Panc1 (cell line): ENCODE measurements around the gene YY1. TPM values are rescaled to one million over a fixed set of nuclear protein-coding genes. Genes with fewer than 3 reads are reported as not detected.

Experiments used
- ATAC-seq: fragments of 200-7000 bp; cut with Tn5 transposase; 2 replicates; pipeline ENCODE4 v1.9.1; 2020; ENCODE audit warnings: mild to moderate bottlenecking, moderate library complexity
- BruUV-seq: library from RNA; stranded (reverse); fragments of 400-500 nt; replicated peaks from 2 replicates; lab custom pipeline; 2021; lab: Mats Ljungman, UMichigan
- CTCF ChIA-PET: fragments of 300-600 bp; sonication (Branson Sonifier 250); formaldehyde crosslinking; loops from one replicate; lab custom pipeline; 2022; ENCODE audit warnings: antibody characterized with exemption; lab: Charles Lee
- POLR2A ChIA-PET: fragments of 300-600 bp; sonication (Branson Sonifier 250); formaldehyde crosslinking; loops from one replicate; lab custom pipeline; 2022; ENCODE audit warnings: antibody characterized with exemption; lab: Charles Lee
- DNase-seq: peaks from one replicate; pipeline ENCODE4 v3.0.0-alpha.2; 2010; ENCODE audit warnings: low read depth, low spot score
- H3K27ac ChIP-seq: 2 replicates; pipeline ENCODE4 v1.5.1; 2011; ENCODE audit warnings: mild to moderate bottlenecking, low read length, inconsistent platforms
- H3K27me3 ChIP-seq: fragments of 200-500 bp; sonication (Bioruptor generic); 2 replicates; pipeline ENCODE4 v1.6.0; 2014; ENCODE audit warnings: low read length, inconsistent platforms; ENCODE audit not compliant: control insufficient read depth, insufficient read depth
- H3K36me3 ChIP-seq: fragments of 200-500 bp; sonication (Bioruptor generic); 2 replicates; pipeline ENCODE4 v1.5.1; 2014; ENCODE audit warnings: inconsistent platforms, mild to moderate bottlenecking, low read length, moderate library complexity; ENCODE audit not compliant: control insufficient read depth, insufficient read depth
- H3K4me1 ChIP-seq: 2 replicates; pipeline ENCODE4 v1.5.1; 2011; ENCODE audit warnings: inconsistent platforms, mild to moderate bottlenecking, low read length, moderate library complexity; ENCODE audit not compliant: control insufficient read depth, insufficient read depth
- H3K4me3 ChIP-seq, 2 experiments: 2 replicates each; pipeline ENCODE4 v1.5.1; 2011 to 2012; ENCODE audit warnings: low read depth in 2 of 2, low read length in 2 of 2, mild to moderate bottlenecking in 2 of 2, inconsistent platforms in 1 of 2, moderate library complexity in 1 of 2
- H3K9me3 ChIP-seq: fragments of 200-500 bp; sonication (Bioruptor generic); 2 replicates; pipeline ENCODE4 v1.5.1; 2014; ENCODE audit warnings: low read depth, mild to moderate bottlenecking, inconsistent platforms, low read length, moderate library complexity; ENCODE audit not compliant: control insufficient read depth, insufficient read depth
- POLR2AphosphoS5 ChIP-seq: IDR thresholded peaks from 2 replicates; pipeline ENCODE4 v1.6.1; 2012; ENCODE audit warnings: mild to moderate bottlenecking, low read depth, low read length, moderate library complexity
- REST ChIP-seq, 2 experiments: IDR thresholded peaks; 2 replicates each; pipeline ENCODE4 v1.6.1; 2011 to 2012; ENCODE audit warnings: low read depth in 2 of 2, control low read depth in 1 of 2, low read length in 1 of 2, mild to moderate bottlenecking in 1 of 2, moderate library complexity in 1 of 2; ENCODE audit not compliant: insufficient read depth in 1 of 2
- SIN3A ChIP-seq: IDR thresholded peaks from 2 replicates; pipeline ENCODE4 v1.6.1; 2012; ENCODE audit warnings: low read depth, mild to moderate bottlenecking, low read length, moderate library complexity, borderline replicate concordance; ENCODE audit not compliant: insufficient read depth
- TCF7L2 ChIP-seq: IDR thresholded peaks from 2 replicates; pipeline ENCODE4 v1.6.1; 2011; ENCODE audit warnings: mild to moderate bottlenecking, low read depth, low read length, inconsistent platforms
- in situ Hi-C: cut with HindIII; loops from 2 replicates; pipeline ENCODE4 v1.10.0; 2016; ENCODE audit warnings: low sequenced_read_pairs, low pct_unique_long_range_greater_than_20kb
- intact Hi-C: fragments of 100-400 bp; cut with micrococcal nuclease; formaldehyde crosslinking; loops from one replicate; pipeline ENCODE4 v1.10.0; 2022; ENCODE audit not compliant: unreplicated experiment
- total RNA-seq: library from RNA; stranded (reverse); gene quantifications from one replicate; pipeline ENCODE4 v1.2.1, GENCODE V29; 2021; ENCODE audit not compliant: unreplicated experiment
- TF ChIP-seq, protein P1 (sequence below): fragments of 450-650 bp; IDR thresholded peaks from 2 replicates; pipeline ENCODE4 v1.5.1; 2017; ENCODE audit warnings: mild to moderate bottlenecking

YY1 gene
- total RNA-seq, 1 experiment from 2014 or later: 71.3 TPM

GRCh38 chr14:100212476-100213333 is 26.2 kb upstream of the YY1 start:
- Histone ChIP-seq H3K4me3 (no peak overlapping the region), H3K27ac (no peak overlapping the region), H3K9me3 (no peaks in the 10 kb centered on the region), H3K4me1 (peaks cover 22% of the 10 kb centered on the region), H3K27me3 (no peaks in the 10 kb centered on the region), H3K36me3 (no peaks in the 10 kb centered on the region)
- TF ChIP-seq POLR2AphosphoS5 (no peak), TCF7L2 (no peak), SIN3A (no peak), REST (IDR thresholded peaks at IDR 0.05; ENCODE audit: insufficient read depth in 1 of 2, low read depth in 2 of 2, low read length in 1 of 2) (no peak)
- TF ChIP-seq, protein P1, sequence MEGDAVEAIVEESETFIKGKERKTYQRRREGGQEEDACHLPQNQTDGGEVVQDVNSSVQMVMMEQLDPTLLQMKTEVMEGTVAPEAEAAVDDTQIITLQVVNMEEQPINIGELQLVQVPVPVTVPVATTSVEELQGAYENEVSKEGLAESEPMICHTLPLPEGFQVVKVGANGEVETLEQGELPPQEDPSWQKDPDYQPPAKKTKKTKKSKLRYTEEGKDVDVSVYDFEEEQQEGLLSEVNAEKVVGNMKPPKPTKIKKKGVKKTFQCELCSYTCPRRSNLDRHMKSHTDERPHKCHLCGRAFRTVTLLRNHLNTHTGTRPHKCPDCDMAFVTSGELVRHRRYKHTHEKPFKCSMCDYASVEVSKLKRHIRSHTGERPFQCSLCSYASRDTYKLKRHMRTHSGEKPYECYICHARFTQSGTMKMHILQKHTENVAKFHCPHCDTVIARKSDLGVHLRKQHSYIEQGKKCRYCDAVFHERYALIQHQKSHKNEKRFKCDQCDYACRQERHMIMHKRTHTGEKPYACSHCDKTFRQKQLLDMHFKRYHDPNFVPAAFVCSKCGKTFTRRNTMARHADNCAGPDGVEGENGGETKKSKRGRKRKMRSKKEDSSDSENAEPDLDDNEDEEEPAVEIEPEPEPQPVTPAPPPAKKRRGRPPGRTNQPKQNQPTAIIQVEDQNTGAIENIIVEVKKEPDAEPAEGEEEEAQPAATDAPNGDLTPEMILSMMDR: no peak
- DNase-seq (no peak), ATAC-seq (no peak)
- in situ Hi-C loops (no loop called here), intact Hi-C loops (no loop called here)
- ChIA-PET POLR2A (no interaction called here), CTCF (interaction anchor here (0.7 kb wide), 1 partner anchor 19 kb away, joined by 3 read pairs; no protein-coding TSS in a partner anchor)
- no TSS peak for BruUV-seq

- no TSS peak for BruUV-seq
- in situ Hi-C loops (no loop called here), intact Hi-C loops (no loop called here)
- no peak for TF ChIP-seq POLR2AphosphoS5
- no peak for TF ChIP-seq REST (IDR thresholded peaks at IDR 0.05; ENCODE audit: insufficient read depth in 1 of 2, low read depth in 2 of 2, low read length in 1 of 2)
- TF ChIP-seq SIN3A: no peak
- no peak for TF ChIP-seq TCF7L2
- TF ChIP-seq, protein P1: no peak
- ChIA-PET POLR2A (no interaction called here), CTCF (no interaction called here)
- H3K36me3 ChIP-seq: no peaks in the 10 kb centered on the region
- ATAC-seq (no peak), DNase-seq (no peak)
- no peaks in the 10 kb centered on the region for H3K27me3 ChIP-seq
- H3K4me1 ChIP-seq: peaks cover 22% of the 10 kb centered on the region
- H3K27ac ChIP-seq: peak overlapping the region; percentile 78
- no peaks in the 10 kb centered on the region for H3K9me3 ChIP-seq
- H3K4me3 ChIP-seq: peak overlapping the region; percentile 66 to 69
Measured at GRCh38 chr14:100213587-100213955, 25.4 kb upstream of the YY1 start.
